Activated T-cell treated with anti-CD3 and anti-CD28 coated beads for 4 hours (primary cell): Measurements from ENCODE around the gene CCDC187.

Experiments
- DNase-seq: peaks from one replicate; pipeline ENCODE4 v3.0.0-alpha.2; 2020

The CCDC187 gene

DNA sequence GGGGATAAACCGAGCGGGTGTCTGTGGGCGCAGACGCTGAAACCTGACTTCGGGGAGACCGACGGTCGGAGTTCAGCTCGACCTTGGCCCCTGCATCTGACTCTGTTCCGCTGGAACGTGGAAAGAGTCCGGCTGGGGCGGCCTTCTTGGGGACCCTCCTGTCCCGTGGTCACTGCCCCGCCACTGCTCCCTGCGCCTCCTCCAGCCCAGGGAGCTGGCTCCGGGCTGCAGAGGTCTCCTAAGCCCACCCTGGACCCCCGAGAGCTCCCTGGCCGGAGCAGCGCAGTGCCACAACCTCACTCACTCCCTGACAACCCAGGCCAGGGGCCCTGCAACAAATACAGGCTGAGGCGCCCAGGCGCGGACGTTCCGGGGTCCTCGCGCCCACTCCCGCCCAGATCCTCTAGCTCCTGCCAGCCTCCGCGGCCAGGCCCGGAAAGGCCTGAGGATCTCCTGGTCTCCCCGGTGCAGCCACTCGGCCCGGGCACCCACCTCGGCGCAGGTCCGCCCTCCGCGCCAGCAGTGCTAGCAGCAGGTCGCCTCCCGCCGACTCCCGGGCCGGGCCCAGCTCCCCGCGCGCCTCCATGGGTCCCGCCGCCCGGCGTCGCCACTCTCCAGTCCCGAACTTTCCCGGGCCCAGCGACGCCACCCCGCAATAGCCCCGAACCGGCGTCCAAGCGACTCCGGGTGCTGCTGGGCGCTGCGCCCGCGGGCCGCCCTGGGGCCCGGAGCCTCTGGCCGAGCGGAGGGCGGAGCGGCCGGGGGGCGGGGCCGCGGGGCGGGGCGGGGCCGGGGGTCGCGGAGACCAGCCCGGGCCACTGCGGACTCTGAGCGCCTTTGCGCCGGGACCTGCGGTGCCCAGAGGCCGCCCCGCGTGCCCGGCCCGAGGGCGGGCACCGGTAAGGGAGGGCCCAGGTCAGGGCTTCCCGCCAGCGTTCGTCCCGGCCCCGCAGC lies 101.2 kb downstream of the CCDC187 start:
- no peak for DNase-seq

DNA sequence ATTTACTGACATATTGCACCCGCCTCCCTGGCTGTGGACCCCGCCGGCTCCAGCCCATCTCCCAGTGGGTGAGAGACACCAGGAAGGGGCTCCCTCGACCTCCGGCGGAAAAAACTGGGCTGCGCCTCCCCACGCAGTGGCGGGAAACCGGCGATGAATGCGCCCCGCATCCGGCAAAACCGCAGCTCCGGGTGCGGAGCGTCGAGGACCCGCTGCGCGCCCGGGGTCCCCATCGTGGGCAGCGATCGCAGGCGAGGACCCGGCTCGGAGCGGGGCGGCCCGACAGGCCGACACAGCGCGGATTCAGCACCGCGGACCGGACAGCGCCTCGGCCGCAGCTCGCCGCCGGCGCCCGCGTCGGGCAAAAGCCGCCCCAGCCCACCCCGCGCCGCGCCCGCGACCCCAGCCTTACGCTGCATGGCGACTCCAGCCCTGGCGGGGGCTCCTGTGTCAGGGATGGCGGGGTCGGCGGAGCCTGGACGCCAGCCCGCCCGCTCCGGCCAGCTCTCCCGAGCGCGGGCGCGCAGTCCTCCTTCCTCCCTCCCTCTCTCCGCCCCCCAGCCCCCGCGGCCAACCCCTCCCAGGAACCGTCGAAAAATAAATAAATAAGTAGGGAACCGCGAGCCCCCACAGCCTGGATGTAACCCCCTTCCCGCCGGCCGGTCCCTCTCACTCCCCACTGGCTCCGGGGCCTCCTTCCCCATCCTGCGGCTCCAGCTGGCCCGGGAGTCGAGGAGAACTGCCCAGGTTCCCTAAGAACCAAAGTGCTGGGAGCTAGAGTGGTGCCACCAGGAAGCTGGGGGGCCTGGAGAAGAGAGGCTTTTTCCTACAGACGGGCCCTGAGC lies 102.1 kb downstream of the CCDC187 start:
- DNase-seq = no peak

DNA sequence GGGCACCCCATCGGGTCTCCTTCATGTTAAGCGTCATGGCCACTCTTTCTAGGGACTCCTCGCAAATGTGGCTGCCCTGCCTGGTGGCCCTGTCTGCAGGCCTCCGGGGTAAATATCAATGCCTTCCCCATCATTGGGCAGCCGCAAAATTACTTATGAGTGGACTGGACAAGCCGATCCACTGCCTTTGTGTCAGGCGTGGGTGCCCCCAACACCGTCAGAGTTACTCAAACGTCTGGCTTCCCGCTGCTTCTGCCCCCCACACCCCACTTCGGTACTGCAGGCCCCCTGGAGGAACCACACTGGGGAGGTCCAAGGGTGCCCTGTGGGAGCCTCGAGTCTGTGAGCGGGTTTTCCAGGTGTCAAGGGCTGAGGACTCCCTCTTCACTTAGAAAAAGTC lies 102.7 kb downstream of the CCDC187 start:
- DNase-seq = no peak

DNA sequence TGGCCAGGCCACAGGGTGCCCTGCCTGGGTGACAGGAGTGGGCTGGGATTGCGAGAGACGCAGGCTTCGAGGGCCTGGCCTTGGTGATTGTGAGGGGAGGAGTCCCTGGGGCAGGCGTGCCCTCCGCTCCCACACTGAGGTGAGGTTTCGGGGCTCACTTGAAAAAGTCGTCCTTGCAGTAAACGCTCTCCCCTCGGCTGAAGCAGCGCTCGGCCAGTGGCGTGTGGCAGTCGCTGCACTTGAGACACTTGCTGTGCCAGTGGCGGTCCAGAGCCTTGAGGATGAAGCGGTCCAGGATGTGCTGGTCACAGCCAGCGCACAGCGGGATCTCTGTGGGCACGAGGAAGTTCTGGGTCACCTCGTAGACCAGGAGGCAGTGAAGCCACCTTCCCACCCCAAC lies 103.5 kb downstream of the CCDC187 start:
- no peak for DNase-seq
